Nephron progenitor cell (in vitro differentiated cells): Measurements from ENCODE around the gene DZANK1.
"Not testable (repeated sequence)": the region's sequence is repeated elsewhere in the genome, so short reads cannot be mapped to it uniquely, and the experiment has no call there.

Experiments used
- DNase-seq: peaks from one replicate; pipeline ENCODE4 v3.0.0; 2021
- H3K27ac Mint-ChIP-seq: 2 replicates; pipeline ENCODE4 v1.8.0; 2021; ENCODE audit warnings: mild to moderate bottlenecking, moderate library complexity, mixed read lengths
- H3K27me3 Mint-ChIP-seq: 2 replicates; pipeline ENCODE4 v1.8.0; 2021; ENCODE audit warnings: mild to moderate bottlenecking, low read depth, mixed read lengths; ENCODE audit not compliant: poor library complexity
- H3K36me3 Mint-ChIP-seq: 2 replicates; pipeline ENCODE4 v1.8.0; 2021; ENCODE audit warnings: low read depth, mixed read lengths
- H3K4me1 Mint-ChIP-seq: 2 replicates; pipeline ENCODE4 v1.8.0; 2021; ENCODE audit warnings: mixed read lengths
- H3K4me3 Mint-ChIP-seq: 2 replicates; pipeline ENCODE4 v1.8.0; 2021; ENCODE audit warnings: mild to moderate bottlenecking, moderate library complexity, mixed read lengths
- H3K9me3 Mint-ChIP-seq: 2 replicates; pipeline ENCODE4 v1.8.0; 2021; ENCODE audit warnings: mild to moderate bottlenecking, moderate library complexity, mixed read lengths
- CTCF ChIP-seq: fragments of 200-600 bp; sonication (generic); IDR thresholded peaks from 2 replicates; pipeline ENCODE4 v1.5.0; 2021; ENCODE audit warnings: antibody characterized with exemption

Gene DZANK1

GRCh38 chr20:18380908-18381529, 85.8 kb downstream of the DZANK1 start:
- no peaks in the 10 kb centered on the region for H3K4me1 Mint-ChIP-seq
- DNase-seq = no peak

DNA sequence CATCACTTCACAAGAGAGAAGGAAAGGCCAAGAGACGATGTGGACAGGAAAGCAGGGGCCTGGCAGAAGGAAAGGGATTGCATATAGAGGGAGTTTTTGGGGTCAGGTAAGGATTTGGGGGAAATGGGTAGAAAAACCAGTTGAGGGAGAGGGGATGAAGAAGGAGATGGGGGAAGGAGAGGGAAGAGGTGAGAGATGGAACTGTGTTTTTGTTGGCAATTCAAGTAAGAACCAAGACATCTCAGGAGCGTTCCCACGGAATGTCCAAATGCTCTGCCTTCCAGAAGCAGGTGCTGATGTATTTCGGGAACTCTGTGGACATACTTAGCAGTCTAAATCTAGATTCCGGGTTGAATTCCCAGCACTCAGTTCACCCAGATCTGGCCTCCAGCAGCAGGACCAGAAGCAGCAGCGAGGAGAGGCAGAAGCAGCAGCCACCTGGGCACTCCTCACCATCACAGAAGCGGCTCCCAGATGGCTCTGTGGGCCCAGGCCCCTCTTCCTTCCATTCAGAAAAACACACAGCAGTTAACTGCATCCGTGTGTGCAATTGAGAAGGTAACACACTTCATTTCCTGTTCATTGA, 88.8 kb downstream of the DZANK1 start:
- H3K9me3 Mint-ChIP-seq = peaks cover 19% of the 10 kb centered on the region
- no peak overlapping the region for H3K4me3 Mint-ChIP-seq
- no peaks in the 10 kb centered on the region for H3K36me3 Mint-ChIP-seq
- no peak for TF ChIP-seq CTCF
- no peaks in the 10 kb centered on the region for H3K27me3 Mint-ChIP-seq
- H3K4me1 Mint-ChIP-seq = no peaks in the 10 kb centered on the region
- no peak for DNase-seq
- H3K27ac Mint-ChIP-seq = no peak overlapping the region

More at GRCh38 chr20:18380908-18381529, 85.8 kb downstream of the DZANK1 start:
- Mint-ChIP-seq H3K4me3 (no peak overlapping the region), H3K9me3 (peaks cover 5% of the 10 kb centered on the region), H3K27me3 (no peaks in the 10 kb centered on the region), H3K36me3 (no peaks in the 10 kb centered on the region), H3K27ac (no peak overlapping the region)
- no peak for TF ChIP-seq CTCF

DNA sequence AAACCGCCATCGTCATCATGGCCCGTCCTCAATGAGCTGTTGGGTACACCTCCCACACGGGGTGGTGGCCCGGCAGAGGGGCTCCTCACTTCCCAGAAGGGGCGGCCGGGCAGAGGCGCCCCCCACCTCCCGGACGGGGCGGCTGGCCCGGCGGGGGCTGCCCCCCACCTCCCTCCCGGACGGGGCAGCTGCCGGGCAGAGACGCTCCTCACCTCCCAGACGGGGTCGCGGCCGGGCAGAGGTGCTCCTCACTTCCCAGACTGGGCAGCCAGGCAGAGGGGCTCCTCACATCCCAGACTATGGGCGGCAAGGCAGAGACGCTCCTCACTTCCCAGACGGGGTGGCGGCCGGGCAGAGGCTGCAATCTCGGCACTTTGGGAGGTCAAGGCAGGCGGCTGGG, 91.3 kb downstream of the DZANK1 start:
- not testable (repeated sequence) for H3K4me3 Mint-ChIP-seq, H3K27me3 Mint-ChIP-seq, H3K4me1 Mint-ChIP-seq, H3K27ac Mint-ChIP-seq, DNase-seq, H3K36me3 Mint-ChIP-seq
- H3K9me3 Mint-ChIP-seq = peaks cover 20% of the 10 kb centered on the region

GRCh38 chr20:18372296-18372695, 94.5 kb downstream of the DZANK1 start:
- DNase-seq = no peak
- Mint-ChIP-seq H3K27ac (no peak overlapping the region), H3K4me3 (no peak overlapping the region), H3K36me3 (no peaks in the 10 kb centered on the region), H3K4me1 (no peaks in the 10 kb centered on the region), H3K9me3 (peaks cover 25% of the 10 kb centered on the region), H3K27me3 (no peaks in the 10 kb centered on the region)
- no peak for TF ChIP-seq CTCF

DNA sequence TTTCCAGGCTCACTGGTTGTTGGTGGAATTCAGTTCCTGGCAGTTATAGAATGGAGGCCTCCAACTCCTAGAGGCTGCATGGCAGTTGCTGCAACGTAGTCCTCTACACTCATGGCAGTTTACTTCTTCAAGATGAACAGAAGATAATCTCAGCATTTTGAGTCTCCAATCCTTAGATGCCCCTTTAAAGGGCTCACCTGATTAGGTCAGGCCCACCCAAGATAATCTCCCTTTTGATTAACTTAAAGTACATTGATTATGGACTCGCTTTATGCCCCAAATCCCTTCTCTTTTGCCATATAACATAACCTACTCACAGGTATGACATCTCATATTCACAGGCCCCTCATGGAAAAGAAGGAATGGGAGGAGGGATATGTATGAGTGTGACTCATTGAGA, 102.1 kb downstream of the DZANK1 start:
- DNase-seq = no peak
- H3K4me1 Mint-ChIP-seq = peaks cover 6% of the 10 kb centered on the region
- H3K4me3 Mint-ChIP-seq = no peak overlapping the region
- H3K27ac Mint-ChIP-seq = no peak overlapping the region
- H3K27me3 Mint-ChIP-seq = peaks cover 5% of the 10 kb centered on the region
- H3K36me3 Mint-ChIP-seq = no peaks in the 10 kb centered on the region
- TF ChIP-seq CTCF = no peak
- H3K9me3 Mint-ChIP-seq = peaks cover 9% of the 10 kb centered on the region

DNA sequence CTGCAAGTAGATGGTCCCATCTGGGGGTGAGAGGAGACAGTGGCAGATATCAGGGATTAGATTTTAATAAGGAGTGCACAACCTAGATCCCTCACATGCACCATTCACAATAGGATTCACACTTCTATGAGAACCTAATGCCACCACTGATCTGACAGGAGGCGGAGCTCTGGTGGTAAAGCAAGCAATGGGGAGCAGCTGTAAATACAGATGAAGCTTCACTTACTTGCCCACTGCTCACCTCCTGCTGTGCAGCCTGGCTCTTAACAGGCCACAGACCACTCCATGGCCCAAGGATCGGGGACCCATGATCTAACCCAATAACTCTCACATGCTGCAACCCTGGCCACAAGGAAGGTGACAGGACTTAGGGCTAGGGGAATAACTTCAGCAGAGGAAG, 103.1 kb downstream of the DZANK1 start:
- Mint-ChIP-seq H3K27ac (no peak overlapping the region), H3K27me3 (peaks cover 5% of the 10 kb centered on the region), H3K9me3 (peaks cover 9% of the 10 kb centered on the region), H3K36me3 (no peaks in the 10 kb centered on the region), H3K4me3 (no peak overlapping the region), H3K4me1 (peaks cover 6% of the 10 kb centered on the region)
- no peak for DNase-seq
- no peak for TF ChIP-seq CTCF
